Endothelial cell of umbilical vein (primary cell): ENCODE measurements around the gene ABHD8. TPM values are rescaled to one million over a fixed set of nuclear protein-coding genes. Genes with fewer than 3 reads are reported as not detected.
A peak's percentile ranks its signal among the peaks of the same experiment; 100 is the strongest.

Experiments
- BruUV-seq: library from RNA; stranded (reverse); fragments of 400-500 nt; replicated peaks from 2 replicates; lab custom pipeline; 2021; lab: Mats Ljungman, UMichigan
- CTCF ChIA-PET: fragments of 300-600, 350-600 bp; sonication (Branson Sonifier 250); formaldehyde crosslinking; loops from one replicate; lab custom pipeline; 2021; ENCODE audit warnings: antibody characterized with exemption, inconsistent platforms; lab: Charles Lee
- POLR2A ChIA-PET: fragments of 300-600, 350-600 bp; sonication (Branson Sonifier 250); formaldehyde crosslinking; loops from one replicate; lab custom pipeline; 2021; ENCODE audit warnings: antibody characterized with exemption, inconsistent platforms; lab: Charles Lee
- DNase-seq: peaks from one replicate; pipeline ENCODE4 v3.0.0-alpha.2; 2011; ENCODE audit warnings: low read depth, low spot score
- FAIRE-seq: peaks from 2 replicates; lab custom pipeline; 2011; peaks lifted over from hg19 to GRCh38; lab: Jason Lieb, UNC
- H2AFZ ChIP-seq: 2 replicates; pipeline ENCODE4 v1.6.0; 2012; ENCODE audit warnings: low read depth, low read length, control low read depth, inconsistent platforms
- H3K27ac ChIP-seq: 2 replicates; pipeline ENCODE4 v1.5.1; 2011; ENCODE audit warnings: low read depth, mild to moderate bottlenecking, control low read depth, low read length, moderate library complexity; ENCODE audit not compliant: insufficient read depth
- H3K27me3 ChIP-seq, 2 experiments: 2 replicates each; pipeline versions ENCODE4 v1.6.0 to v1.6.1; 2011; ENCODE audit warnings: low read length in 2 of 2, mixed read lengths in 1 of 2; ENCODE audit not compliant: control insufficient read depth in 2 of 2, insufficient read depth in 2 of 2
- H3K36me3 ChIP-seq, 2 experiments: 2 replicates in 1 of 2; 3 replicates in 1 of 2; pipeline ENCODE4 v1.5.1; 2011; ENCODE audit warnings: low read length in 2 of 2, mild to moderate bottlenecking in 1 of 2, moderate library complexity in 1 of 2; ENCODE audit not compliant: control insufficient read depth in 2 of 2, insufficient read depth in 2 of 2; ENCODE audit errors: extremely low read depth in 1 of 2
- H3K4me1 ChIP-seq: 3 replicates; pipeline ENCODE4 v1.5.1; 2011; ENCODE audit warnings: mild to moderate bottlenecking, low read length; ENCODE audit not compliant: control insufficient read depth, insufficient read depth; ENCODE audit errors: extremely low read depth
- H3K4me2 ChIP-seq: 2 replicates; pipeline ENCODE4 v1.6.1; 2011; ENCODE audit warnings: low read length, control low read depth, mixed read lengths; ENCODE audit not compliant: insufficient read depth
- H3K4me3 ChIP-seq, 3 experiments: fragments of 200-600 bp in 1 of 3; sonication (generic), shearing (Covaris generic) in 1 of 3; replicated peaks in 1 of 3; 2 replicates each; pipeline ENCODE4 v1.5.1; 2011 to 2016; ENCODE audit warnings: control low read depth in 3 of 3, low read length in 3 of 3, mild to moderate bottlenecking in 2 of 3, inconsistent platforms in 1 of 3, low read depth in 1 of 3, moderate library complexity in 1 of 3; ENCODE audit not compliant: insufficient read depth in 1 of 3
- H3K79me2 ChIP-seq: 2 replicates; pipeline ENCODE4 v1.6.0; 2012; ENCODE audit warnings: low read length, inconsistent platforms; ENCODE audit not compliant: control insufficient read depth, insufficient read depth
- H3K9ac ChIP-seq: replicated peaks from 2 replicates; pipeline ENCODE3; 2011; ENCODE audit warnings: low read length, control low read depth; ENCODE audit not compliant: insufficient read depth; ENCODE audit errors: extremely low read depth
- H3K9me1 ChIP-seq: replicated peaks from 3 replicates; pipeline ENCODE4 v1.6.0; 2011; ENCODE audit warnings: mild to moderate bottlenecking, low read length; ENCODE audit not compliant: control insufficient read depth, insufficient read depth; ENCODE audit errors: extremely low read depth
- H3K9me3 ChIP-seq: replicated peaks from 2 replicates; pipeline ENCODE4 v1.5.1; 2012; ENCODE audit warnings: low read length, inconsistent platforms; ENCODE audit not compliant: control insufficient read depth, insufficient read depth
- H4K20me1 ChIP-seq: replicated peaks from 2 replicates; pipeline ENCODE3; 2011; ENCODE audit warnings: mild to moderate bottlenecking, low read length; ENCODE audit not compliant: control insufficient read depth, insufficient read depth; ENCODE audit errors: extremely low read depth
- EZH2 ChIP-seq: IDR thresholded peaks from 2 replicates; pipeline ENCODE4 v1.6.1; 2012; ENCODE audit warnings: borderline replicate concordance, low read depth, mild to moderate bottlenecking, moderate library complexity, low read length, inconsistent platforms; ENCODE audit not compliant: severe bottlenecking
- GATA2 ChIP-seq: IDR thresholded peaks from 2 replicates; pipeline ENCODE4 v1.7.0; 2011; ENCODE audit warnings: low read depth, mild to moderate bottlenecking, moderate library complexity, mixed read lengths, low read length; ENCODE audit not compliant: insufficient read length, insufficient read depth
- MAX ChIP-seq: IDR thresholded peaks from 2 replicates; pipeline ENCODE4 v1.6.1; 2011; ENCODE audit not compliant: insufficient read depth, insufficient read length
- POLR2A ChIP-seq: IDR thresholded peaks from 2 replicates; pipeline ENCODE4 v1.6.1; 2012; ENCODE audit warnings: low read depth, mild to moderate bottlenecking, control low read depth, low read length
- POLR2AphosphoS5 ChIP-seq: IDR thresholded peaks from 2 replicates; pipeline ENCODE4 v1.6.1; 2012; ENCODE audit warnings: low read depth, mild to moderate bottlenecking, control low read depth, low read length, moderate library complexity; ENCODE audit not compliant: insufficient read depth
- dilution Hi-C: fragments of 300-500 bp; cut with MboI; formaldehyde crosslinking; loops from one replicate; pipeline ENCODE4 v1.15.0; 2019; ENCODE audit warnings: low sequenced_read_pairs; ENCODE audit not compliant: extremely low pct_ligation_motif_present
- intact Hi-C: fragments of 100-400 bp; cut with micrococcal nuclease; formaldehyde crosslinking; loops from one replicate; pipeline ENCODE4 v1.10.0; 2022
- polyA plus RNA-seq, 4 experiments: library from polyadenylated mRNA; depleted of rRNA in 3 of 4; stranded (reverse) in 3 of 4; unstranded in 1 of 4; fragments of >200 nt; gene quantifications; 2 replicates each; pipeline versions ENCODE4 v1.2.1 to v1.2.3, GENCODE V29; 2011 to 2012; ENCODE audit warnings: missing spikeins in 1 of 4
- total RNA-seq: library from RNA; stranded (reverse); gene quantifications from 2 replicates; pipeline ENCODE4 v1.2.3, GENCODE V29; 2021

ABHD8 gene
- total and polyA plus RNA-seq, 2 donors (not counting 3 experiments of a cell fraction or from before 2014, with no cell fraction given) = 5.9 to 8.7 TPM

- Histone ChIP-seq H3K79me2 (no peaks in the 10 kb centered on the region), H3K27me3 (no peaks in the 10 kb centered on the region), H3K4me3 (peak within 1 kb of the TSS; percentile 10 to 32 (median 29)), H3K9me3 (no peaks in the 10 kb centered on the region), H3K4me2 (peak within 1 kb of the TSS; percentile 39), H3K9me1 (no peaks in the 10 kb centered on the region), H4K20me1 (no peaks in the 10 kb centered on the region), H2AFZ (peak within 1 kb of the TSS; percentile 90), H3K4me1 (peaks cover 10% of the 10 kb centered on the region), H3K27ac (no peak within 1 kb of the TSS), H3K36me3 (peaks cover 0 to 6% of the 10 kb centered on the region in 2 experiments), H3K9ac (peak within 1 kb of the TSS; percentile 10)
- CTCF ChIA-PET = interaction anchor here (0.6 to 3.6 kb wide), 19 partner anchors 9 to 393 kb away, joined by 3 to 27 read pairs (median 5); partner anchors contain the start of genes BABAM1, DDA1, USE1 and USHBP1
- dilution Hi-C loops (no loop called here), intact Hi-C loops (loop anchor here (1.0 to 5.0 kb wide), 5 partner anchors 14 to 509 kb away; partner anchors contain the start of gene BABAM1)
- FAIRE-seq = peak; percentile 40
- POLR2A ChIA-PET = interaction anchor here (0.6 to 1.4 kb wide), 3 partner anchors 12 to 46 kb away, joined by 3 to 4 read pairs (median 3); partner anchors contain the start of gene BABAM1
- TF ChIP-seq GATA2 = no peak
- no peak for TF ChIP-seq POLR2A
- TF ChIP-seq EZH2 = no peak
- no peak for TF ChIP-seq MAX
- TF ChIP-seq POLR2AphosphoS5 = peak; percentile 27
- no peak for DNase-seq
- no TSS peak for BruUV-seq
Observed at GRCh38 chr19:17281391-17282304, 21.6 kb downstream of the ABHD8 start, which contains the start of gene ANKLE1. Gene ANKLE1 (plus strand): TSS chr19:17281901. CDS start chr19:17281921, 20 bp downstream.
